Bone marrow (tissue), 2 donors: ENCODE results near the gene LARP1.

Experiments used
- DNase-seq, 2 donors: peaks; one replicate each; lab custom pipeline; 2025; lab: John Stamatoyannopoulos, UW

The LARP1 gene

DNA sequence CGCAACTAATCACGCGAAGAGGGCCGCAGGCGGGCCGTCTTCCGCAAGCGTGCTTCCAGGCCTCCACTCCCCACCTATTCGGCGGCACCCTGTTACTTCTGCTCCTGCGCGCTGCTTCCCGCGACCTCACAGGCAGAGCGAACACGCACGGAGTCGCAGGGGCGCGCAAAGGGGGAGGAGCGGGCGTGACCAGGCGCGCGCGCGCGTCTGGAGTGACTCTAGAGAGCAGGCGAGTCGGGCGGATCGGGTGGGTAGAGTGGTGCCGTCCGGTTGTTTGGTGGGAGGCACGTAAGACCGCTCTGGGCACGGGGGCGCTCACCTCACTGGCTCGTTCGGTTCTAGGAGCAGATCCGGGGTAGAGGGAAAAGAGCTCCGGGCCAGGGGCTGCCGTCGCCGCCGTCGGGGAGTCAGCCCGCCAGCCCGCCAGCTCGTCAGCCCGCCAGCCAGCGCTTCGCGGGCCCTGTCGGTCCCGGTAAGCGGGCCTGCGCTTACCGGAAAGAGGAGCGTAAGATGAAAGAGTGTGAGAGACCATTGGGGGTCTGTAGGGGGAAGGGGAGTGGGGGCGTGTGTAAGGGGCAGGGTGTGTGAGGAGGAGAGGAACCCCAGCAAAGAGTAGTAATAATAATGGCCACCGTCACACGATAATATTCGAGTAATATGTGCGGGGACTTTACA, 103.3 kb downstream of the LARP1 start, which contains the start of gene CNOT8:
CNOT8 (plus strand) TSS at position 331 of the 675 bp plus-strand sequence. CDS start 4,652 bp downstream, outside the sequence.
- DNase-seq: peak; percentile 94 to 97

DNA sequence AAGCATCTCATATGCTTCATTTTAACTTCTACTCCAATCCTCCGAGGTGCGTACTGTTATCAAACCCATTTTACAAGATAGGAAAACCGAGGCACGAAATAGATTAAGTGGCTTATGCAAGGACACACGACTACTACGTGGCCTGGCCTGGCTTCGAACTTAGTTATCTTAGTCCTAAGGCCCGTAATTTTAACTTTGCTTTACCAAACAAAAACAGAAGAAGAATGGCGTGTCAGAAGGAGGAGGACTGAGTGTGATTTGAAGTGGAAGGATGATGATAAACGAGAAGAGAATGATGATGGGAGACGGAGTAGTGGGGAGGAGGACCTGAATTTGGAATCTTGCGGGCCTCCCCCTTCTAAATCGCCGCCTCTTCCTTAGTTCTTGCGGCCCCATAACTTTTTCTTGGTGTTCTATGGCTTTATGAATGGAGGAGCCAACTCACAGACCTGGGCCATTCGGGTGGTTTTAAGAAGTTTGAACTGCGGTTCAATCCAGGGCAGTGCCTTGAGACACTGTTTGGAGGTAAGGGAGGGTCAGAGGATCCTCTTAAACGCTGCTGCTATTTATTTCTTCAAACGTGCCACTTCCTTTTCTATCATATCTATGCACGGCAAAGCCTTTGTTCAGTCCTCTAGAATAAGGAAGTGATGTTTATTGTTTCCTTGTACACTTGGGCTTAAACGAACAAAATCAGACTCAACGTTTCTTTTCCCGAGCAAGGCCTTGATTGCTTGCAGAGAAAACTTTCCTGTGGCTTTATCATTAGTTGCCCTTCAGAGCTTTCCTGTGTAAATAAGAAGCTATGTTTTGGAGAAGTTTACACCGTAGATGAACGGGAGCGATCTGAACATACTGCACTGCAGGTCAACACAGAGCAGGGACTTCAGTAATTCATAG, 104.0 kb downstream of the LARP1 start:
- DNase-seq: peak; percentile 21 to 38

DNA sequence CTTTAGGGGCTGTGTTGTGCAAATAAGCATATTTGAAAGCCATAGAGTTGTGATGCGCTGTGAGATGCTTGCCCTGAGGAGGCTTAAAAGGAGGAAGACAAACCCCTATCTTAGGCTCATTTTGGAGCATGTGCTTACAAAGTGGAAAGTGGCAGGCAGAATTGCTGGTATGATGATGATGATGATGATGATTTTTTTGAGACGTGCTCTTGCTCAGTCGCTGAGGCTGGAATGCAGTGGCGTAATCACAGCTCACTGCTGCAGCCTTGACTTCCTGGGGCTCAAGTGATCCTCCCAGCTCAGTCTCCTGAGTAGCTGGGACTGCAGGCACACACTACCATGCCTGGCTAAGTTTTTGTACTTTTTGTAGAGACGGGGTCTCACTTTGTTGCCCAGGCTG, 104.9 kb downstream of the LARP1 start:
- DNase-seq: peak in 1 of 2 donors; percentile 2

DNA sequence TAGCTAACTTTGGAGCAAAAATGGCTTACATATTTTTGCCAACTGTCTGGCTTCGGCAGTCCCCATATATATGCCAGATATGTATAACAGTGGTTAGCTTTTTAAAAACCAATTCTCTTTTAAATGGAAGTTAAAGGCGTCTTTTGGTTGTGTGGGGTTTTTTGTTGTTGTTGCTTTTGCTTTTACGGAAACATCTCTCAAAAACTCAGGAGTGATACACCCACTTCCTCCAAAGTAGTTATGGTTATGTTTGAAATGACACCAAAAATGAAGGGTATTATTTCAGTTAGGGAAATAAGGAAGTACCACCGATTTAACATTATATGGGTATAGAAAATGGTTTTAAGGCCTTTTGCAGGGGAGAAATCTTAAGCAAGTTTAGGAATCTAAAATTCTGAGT, 105.6 kb downstream of the LARP1 start:
- peak in 1 of 2 donors; percentile 31 for DNase-seq

DNA sequence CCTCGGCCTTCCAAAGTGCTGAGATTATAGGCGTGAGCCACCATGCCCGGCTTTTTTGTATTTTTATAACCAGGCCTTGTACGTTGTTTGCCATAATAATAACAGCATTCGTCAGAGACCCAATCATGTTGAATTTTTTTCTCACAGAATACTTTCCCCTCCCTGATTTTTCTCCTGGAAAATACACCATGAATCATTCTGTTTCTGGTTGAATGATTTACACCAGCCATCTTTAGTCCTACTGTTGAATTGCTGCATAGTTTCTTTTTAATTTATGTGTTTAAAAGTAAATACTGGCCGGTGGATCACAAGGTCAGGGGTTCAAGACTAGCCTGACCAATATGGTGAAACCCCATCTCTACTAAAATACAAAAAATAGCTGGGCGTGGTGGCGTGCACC, 106.8 kb downstream of the LARP1 start:
- no peak for DNase-seq

DNA sequence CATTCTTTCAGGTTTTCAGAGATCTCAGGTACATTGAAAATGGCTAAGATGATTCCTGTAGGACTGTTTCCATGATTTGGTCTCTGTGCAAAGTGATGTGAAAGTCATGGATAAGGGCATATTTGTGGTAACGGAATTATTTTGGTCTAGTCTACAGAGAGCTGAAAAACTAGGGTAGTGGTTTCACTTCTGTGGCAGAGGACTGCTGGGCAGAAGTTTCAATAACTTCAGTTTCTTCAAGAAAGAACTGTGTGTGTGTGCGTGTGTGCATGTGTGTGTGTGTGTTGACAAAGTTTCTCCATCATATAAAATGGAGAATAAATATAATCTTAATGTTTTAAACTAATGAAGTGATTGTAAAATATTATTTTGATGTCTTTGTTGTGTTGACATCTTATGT, 107.6 kb downstream of the LARP1 start:
- no peak for DNase-seq

DNA sequence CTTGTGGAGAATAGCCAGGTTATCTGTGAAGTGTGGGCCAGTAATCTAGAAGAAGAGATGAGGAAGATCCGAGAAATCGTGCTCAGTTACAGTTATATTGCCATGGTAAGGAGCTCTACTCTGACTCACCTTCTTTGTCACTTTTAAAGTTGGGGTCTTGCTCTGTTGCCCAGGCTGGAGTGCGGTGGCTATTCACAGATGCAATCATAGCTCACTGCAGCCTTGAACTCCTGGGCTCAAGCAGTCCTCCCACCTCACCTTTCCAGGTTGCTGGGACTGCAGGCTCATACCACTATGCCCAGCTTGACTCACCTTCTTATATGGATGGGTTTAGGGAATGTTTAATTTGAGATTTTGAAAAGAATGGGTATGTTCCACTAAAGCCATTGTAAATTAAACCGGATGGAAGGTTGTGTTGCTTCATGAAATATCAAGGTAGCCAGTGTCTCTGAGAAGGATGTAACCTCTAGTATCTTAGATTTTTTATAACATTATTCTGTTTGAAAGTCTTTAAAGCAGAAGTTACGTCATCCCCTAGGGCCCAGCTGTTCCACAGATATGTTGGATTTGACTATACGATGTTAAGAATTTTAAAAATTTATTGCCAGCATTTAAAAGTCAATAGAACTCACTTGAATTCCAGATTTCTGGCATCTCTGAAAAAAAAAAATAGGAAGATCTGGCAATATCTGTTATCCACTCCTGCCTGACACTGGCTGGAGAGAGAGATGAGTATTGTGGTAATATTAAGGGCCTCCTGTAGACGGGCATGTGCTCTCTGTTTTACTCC, 108.3 kb downstream of the LARP1 start:
- no peak for DNase-seq

DNA sequence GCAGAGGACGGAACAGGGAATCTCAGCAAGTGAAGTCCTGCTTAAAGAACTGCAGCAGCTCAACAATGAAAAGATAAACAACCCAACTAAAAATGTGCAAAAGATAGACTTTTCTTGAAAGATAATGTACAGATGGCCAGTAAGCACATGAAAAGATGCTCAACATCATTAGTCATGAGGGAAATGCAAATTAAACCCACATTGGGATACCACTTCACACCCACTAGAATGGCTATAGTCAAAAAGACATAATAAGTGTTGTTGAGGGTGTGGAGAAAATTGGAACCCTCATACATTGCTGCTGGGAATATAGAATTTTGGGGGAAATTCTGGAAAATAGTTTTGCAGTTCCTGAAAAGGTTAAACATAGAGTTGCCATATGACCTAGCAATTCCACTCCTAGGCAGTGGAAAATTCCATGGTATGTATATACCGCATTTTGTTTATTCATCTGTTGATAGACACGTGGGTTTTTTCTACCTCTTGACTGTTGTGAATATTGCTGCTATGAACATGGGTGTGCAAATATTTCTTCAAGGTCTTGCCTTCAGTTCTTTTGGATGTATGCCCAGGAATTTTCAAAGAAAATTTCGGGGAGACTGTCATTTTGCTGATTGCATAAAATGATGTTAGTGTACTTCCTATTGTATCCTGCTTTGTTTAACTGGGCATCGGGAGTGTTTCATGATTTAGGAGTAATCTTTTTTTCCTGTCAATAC, 110.4 kb downstream of the LARP1 start:
- DNase-seq: no peak

DNA sequence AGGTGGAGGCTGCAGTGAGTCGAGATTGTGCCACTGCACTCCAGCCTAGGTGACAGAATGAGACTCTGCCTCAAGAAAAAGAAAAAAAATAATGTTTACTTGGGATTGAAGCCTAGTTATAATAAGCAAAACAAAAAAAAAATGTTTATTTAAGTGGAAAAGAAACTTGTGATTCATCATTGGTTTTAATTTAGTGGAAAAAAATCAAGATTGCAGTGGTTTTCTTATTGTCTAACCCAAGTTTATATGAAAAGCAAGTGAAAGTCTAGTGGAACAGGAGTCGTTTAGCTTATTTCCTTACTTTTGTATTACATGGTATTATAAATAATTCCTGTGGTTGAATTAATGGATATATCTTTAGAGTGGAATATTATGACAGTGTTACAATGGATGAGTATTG, 111.7 kb downstream of the LARP1 start:
- DNase-seq: no peak
